ENCODE measurements around the gene CUL5. TPM values are rescaled to one million over a fixed set of nuclear protein-coding genes. Genes with fewer than 3 reads are reported as not detected.

The CUL5 gene
- polyA plus RNA-seq, 1 donor (not counting 4 experiments of a cell fraction or from before 2014, with no cell fraction given) = 15.1 TPM

GRCh38 chr11:108032800-108033199, 24.1 kb downstream of the CUL5 start:
- dilution Hi-C loops (cut with MboI; ENCODE audit: extremely low pct_ligation_motif_present, low sequenced_read_pairs) = no loop called here
- TF ChIP-seq CTCF (optimal IDR thresholded peaks at IDR 0.05 in 1 of 3, IDR thresholded peaks at IDR 0.05 in 1 of 3, conservative IDR thresholded peaks at IDR 0.05 in 1 of 3; ENCODE audit: extremely low read depth in 1 of 3, insufficient read depth in 2 of 3, low read length in 3 of 3) (no peak), EZH2 (IDR thresholded peaks at IDR 0.05; ENCODE audit: low read length) (no peak)
- H3K27ac ChIP-seq (ENCODE audit: control insufficient read depth, insufficient read depth, low read length) = no peak overlapping the region
- FAIRE-seq (no peak), DNase-seq (ENCODE audit: low read depth, low spot score) (no peak)
- H3K9me1 ChIP-seq (ENCODE audit: control insufficient read depth, extremely low read depth, insufficient read depth, low read length) = no peaks in the 10 kb centered on the region
- H3K36me3 ChIP-seq (ENCODE audit: control insufficient read depth in 2 of 2, extremely low read depth in 1 of 2, insufficient read depth in 2 of 2, low read length in 2 of 2) = peaks cover 8 to 11% of the 10 kb centered on the region in 2 experiments
- no peak overlapping the region for H3K9ac ChIP-seq (ENCODE audit: control insufficient read depth, extremely low read depth, insufficient read depth, low read length)
- no peak overlapping the region for H3K4me2 ChIP-seq (ENCODE audit: control insufficient read depth, extremely low read depth, insufficient read depth, low read depth, low read length)
- H3K27me3 ChIP-seq (ENCODE audit: control insufficient read depth, extremely low read depth, insufficient read depth, low read length) = no peaks in the 10 kb centered on the region
- no peak overlapping the region for H2AFZ ChIP-seq (ENCODE audit: control insufficient read depth, low read length)
- no peaks in the 10 kb centered on the region for H4K20me1 ChIP-seq (ENCODE audit: control insufficient read depth, extremely low read depth, insufficient read depth, low read length)
- no peak overlapping the region for H3K4me3 ChIP-seq (ENCODE audit: control insufficient read depth in 2 of 3, extremely low read depth in 1 of 3, insufficient read depth in 2 of 3, low read depth in 1 of 3, low read length in 3 of 3)
- no peaks in the 10 kb centered on the region for H3K9me3 ChIP-seq (ENCODE audit: control insufficient read depth, low read depth, low read length)
- no peaks in the 10 kb centered on the region for H3K4me1 ChIP-seq (ENCODE audit: control insufficient read depth, extremely low read depth, insufficient read depth, low read length)
- peaks cover 61% of the 10 kb centered on the region for H3K79me2 ChIP-seq (ENCODE audit: control insufficient read depth, insufficient read depth, low read length)

- DNase-seq (ENCODE audit: low read depth, low spot score) (no peak), FAIRE-seq (no peak)
- H4K20me1 ChIP-seq (ENCODE audit: control insufficient read depth, extremely low read depth, insufficient read depth, low read length) = no peaks in the 10 kb centered on the region
- peaks cover 50% of the 10 kb centered on the region for H3K79me2 ChIP-seq (ENCODE audit: control insufficient read depth, insufficient read depth, low read length)
- H3K9ac ChIP-seq (ENCODE audit: control insufficient read depth, extremely low read depth, insufficient read depth, low read length) = no peak overlapping the region
- H2AFZ ChIP-seq (ENCODE audit: control insufficient read depth, low read length) = no peak overlapping the region
- H3K4me1 ChIP-seq (ENCODE audit: control insufficient read depth, extremely low read depth, insufficient read depth, low read length) = no peaks in the 10 kb centered on the region
- no peak overlapping the region for H3K4me2 ChIP-seq (ENCODE audit: control insufficient read depth, extremely low read depth, insufficient read depth, low read depth, low read length)
- dilution Hi-C loops (cut with MboI; ENCODE audit: extremely low pct_ligation_motif_present, low sequenced_read_pairs) = no loop called here
- peaks cover 8 to 11% of the 10 kb centered on the region in 2 experiments for H3K36me3 ChIP-seq (ENCODE audit: control insufficient read depth in 2 of 2, extremely low read depth in 1 of 2, insufficient read depth in 2 of 2, low read length in 2 of 2)
- no peaks in the 10 kb centered on the region for H3K9me1 ChIP-seq (ENCODE audit: control insufficient read depth, extremely low read depth, insufficient read depth, low read length)
- no peaks in the 10 kb centered on the region for H3K27me3 ChIP-seq (ENCODE audit: control insufficient read depth, extremely low read depth, insufficient read depth, low read length)
- TF ChIP-seq EZH2 (IDR thresholded peaks at IDR 0.05; ENCODE audit: low read length) = no peak
- H3K9me3 ChIP-seq (ENCODE audit: control insufficient read depth, low read depth, low read length) = no peaks in the 10 kb centered on the region
- no peak overlapping the region for H3K27ac ChIP-seq (ENCODE audit: control insufficient read depth, insufficient read depth, low read length)
- no peak overlapping the region for H3K4me3 ChIP-seq (ENCODE audit: control insufficient read depth in 2 of 3, extremely low read depth in 1 of 3, insufficient read depth in 2 of 3, low read depth in 1 of 3, low read length in 3 of 3)
Observed at GRCh38 chr11:108034034-108034433, 25.3 kb downstream of the CUL5 start.

GRCh38 chr11:108034952-108035351, 26.3 kb downstream of the CUL5 start:
- Histone ChIP-seq H3K4me3 (ENCODE audit: control insufficient read depth in 2 of 3, extremely low read depth in 1 of 3, insufficient read depth in 2 of 3, low read depth in 1 of 3, low read length in 3 of 3) (no peak overlapping the region), H3K9me1 (ENCODE audit: control insufficient read depth, extremely low read depth, insufficient read depth, low read length) (no peaks in the 10 kb centered on the region), H3K27me3 (ENCODE audit: control insufficient read depth, extremely low read depth, insufficient read depth, low read length) (no peaks in the 10 kb centered on the region), H3K27ac (ENCODE audit: control insufficient read depth, insufficient read depth, low read length) (no peak overlapping the region), H3K9me3 (ENCODE audit: control insufficient read depth, low read depth, low read length) (no peaks in the 10 kb centered on the region), H2AFZ (ENCODE audit: control insufficient read depth, low read length) (no peak overlapping the region), H3K36me3 (ENCODE audit: control insufficient read depth in 2 of 2, extremely low read depth in 1 of 2, insufficient read depth in 2 of 2, low read length in 2 of 2) (peaks cover 8 to 11% of the 10 kb centered on the region in 2 experiments), H3K9ac (ENCODE audit: control insufficient read depth, extremely low read depth, insufficient read depth, low read length) (no peak overlapping the region), H3K79me2 (ENCODE audit: control insufficient read depth, insufficient read depth, low read length) (peaks cover 46% of the 10 kb centered on the region), H3K4me1 (ENCODE audit: control insufficient read depth, extremely low read depth, insufficient read depth, low read length) (no peaks in the 10 kb centered on the region), H3K4me2 (ENCODE audit: control insufficient read depth, extremely low read depth, insufficient read depth, low read depth, low read length) (no peak overlapping the region), H4K20me1 (ENCODE audit: control insufficient read depth, extremely low read depth, insufficient read depth, low read length) (no peaks in the 10 kb centered on the region)
- dilution Hi-C loops (cut with MboI; ENCODE audit: extremely low pct_ligation_motif_present, low sequenced_read_pairs) = no loop called here
- FAIRE-seq = no peak
- TF ChIP-seq CTCF (optimal IDR thresholded peaks at IDR 0.05 in 1 of 3, IDR thresholded peaks at IDR 0.05 in 1 of 3, conservative IDR thresholded peaks at IDR 0.05 in 1 of 3; ENCODE audit: extremely low read depth in 1 of 3, insufficient read depth in 2 of 3, low read length in 3 of 3) (no peak), EZH2 (IDR thresholded peaks at IDR 0.05; ENCODE audit: low read length) (no peak)
- no peak for DNase-seq (ENCODE audit: low read depth, low spot score)
